Right lobe of liver (tissue), 4 donors: ENCODE measurements around the gene MTHFS.

Experiments
- CTCF ChIP-seq, 4 donors: fragments of 200-600 bp in 3 of 4; fragments of 450-650 bp in 1 of 4; IDR thresholded peaks; one replicate each; pipeline versions ENCODE4 v1.5.1 to v1.8.0; 2016 to 2022; ENCODE audit warnings: antibody characterized with exemption in 4 of 4, mild to moderate bottlenecking in 2 of 4
- POLR2A ChIP-seq: fragments of 450-650 bp; IDR thresholded peaks from one replicate; pipeline ENCODE4 v1.6.1; 2017; ENCODE audit warnings: antibody characterized with exemption, mild to moderate bottlenecking
- donor health status: DM: no; HTN: no; CAD: no.
- donor health status: DM: no; HTN: no; CAD: no.
- donor health status: DM: no; HTN: yes; CAD: no.

DNA sequence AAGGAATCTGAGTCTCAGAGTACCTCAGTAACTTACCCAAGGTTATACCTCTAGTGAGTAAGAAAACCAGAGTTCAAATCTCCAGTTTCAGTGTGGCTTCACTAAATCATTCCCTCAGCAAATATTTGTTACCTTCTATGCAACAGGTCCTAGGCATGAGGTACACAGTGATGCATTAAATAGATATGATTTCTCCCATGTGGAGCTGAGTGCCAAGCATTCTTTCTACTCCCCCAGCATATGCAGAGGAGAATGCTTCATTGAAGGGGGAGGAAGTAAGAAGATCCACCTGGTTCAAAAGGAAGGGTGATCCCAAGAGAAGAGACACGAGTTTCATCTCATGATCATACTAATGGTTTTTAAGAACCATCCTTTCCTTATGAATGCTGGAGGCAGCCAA is 6.8 kb upstream of the MTHFS start:
- no peak for TF ChIP-seq CTCF (IDR thresholded peaks at IDR 0.05)
- TF ChIP-seq POLR2A = no peak
